Activated T-cell treated with anti-CD3 and anti-CD28 coated beads, Interleukin-2, amount 50 U/mL, for 72 hours (primary cell): Measurements from ENCODE around the gene TTYH2. TPM values are rescaled to one million over a fixed set of nuclear protein-coding genes. Genes with fewer than 3 reads are reported as not detected.
A peak's percentile ranks its signal among the peaks of the same experiment; 100 is the strongest.

Experiments
- ATAC-seq, 2 donors: fragments of 150-1000 bp; cut with Tn5 transposase; replicated peaks in 1 of 2; 2 replicates each; pipeline ENCODE4 v1.10.0; 2021; ENCODE audit warnings: moderate library complexity in 2 of 2, mild to moderate bottlenecking in 1 of 2
- DNase-seq, 2 donors: peaks; one replicate each; pipeline ENCODE4 v3.0.0; 2021 to 2022; ENCODE audit warnings: mixed read lengths in 1 of 2
- H3K27ac Mint-ChIP-seq: one replicate; pipeline ENCODE4 v1.8.0; 2022; ENCODE audit warnings: mild to moderate bottlenecking, moderate library complexity, mixed read lengths
- H3K27me3 Mint-ChIP-seq: one replicate; pipeline ENCODE4 v1.8.0; 2022; ENCODE audit warnings: low read depth, mixed read lengths
- H3K36me3 Mint-ChIP-seq, 2 donors: one replicate each; pipeline ENCODE4 v1.8.0; 2022; ENCODE audit warnings: mixed read lengths in 2 of 2, mild to moderate bottlenecking in 1 of 2; ENCODE audit not compliant: insufficient read depth in 2 of 2
- H3K4me1 Mint-ChIP-seq: one replicate; pipeline ENCODE4 v1.8.0; 2022; ENCODE audit warnings: low read depth, mixed read lengths
- H3K4me3 Mint-ChIP-seq, 2 donors: one replicate each; pipeline ENCODE4 v1.8.0; 2022; ENCODE audit warnings: mild to moderate bottlenecking in 2 of 2, mixed read lengths in 2 of 2, moderate library complexity in 2 of 2
- H3K9me3 Mint-ChIP-seq, 2 donors: one replicate each; pipeline ENCODE4 v1.8.0; 2022; ENCODE audit warnings: mixed read lengths in 2 of 2
- total RNA-seq, 2 donors: library from RNA; stranded (reverse); gene quantifications; one replicate each; pipeline ENCODE4 v1.2.3, GENCODE V29; 2022

Gene TTYH2
- total RNA-seq, 2 donors from 2014 or later = 5.3 to 7.2 TPM

GRCh38 chr17:74289688-74290087 is 76.3 kb downstream of the TTYH2 start:
- DNase-seq = no peak
- peaks cover 56% of the 10 kb centered on the region for H3K4me1 Mint-ChIP-seq
- peaks cover under 1 to 6% of the 10 kb centered on the region in 2 donors for H3K36me3 Mint-ChIP-seq
- H3K27me3 Mint-ChIP-seq = no peaks in the 10 kb centered on the region
- H3K4me3 Mint-ChIP-seq = peak overlapping the region in 1 of 2 donors; percentile 75
- peaks cover 0 to under 1% of the 10 kb centered on the region in 2 donors for H3K9me3 Mint-ChIP-seq
- no peak overlapping the region for H3K27ac Mint-ChIP-seq
- ATAC-seq = no peak

GRCh38 chr17:74290340-74290739 is 77.0 kb downstream of the TTYH2 start:
- Mint-ChIP-seq H3K9me3 (peaks cover 0 to 2% of the 10 kb centered on the region in 2 donors), H3K4me3 (no peak overlapping the region), H3K36me3 (peaks cover 2 to 8% of the 10 kb centered on the region in 2 donors), H3K4me1 (peaks cover 49% of the 10 kb centered on the region), H3K27ac (no peak overlapping the region), H3K27me3 (no peaks in the 10 kb centered on the region)
- no peak for ATAC-seq
- no peak for DNase-seq

GRCh38 chr17:74292495-74292894 is 79.1 kb downstream of the TTYH2 start:
- Mint-ChIP-seq H3K4me3 (no peak overlapping the region), H3K27me3 (peaks cover 7% of the 10 kb centered on the region)
- no peak for ATAC-seq

GRCh38 chr17:74295625-74296547 is 82.5 kb downstream of the TTYH2 start:
- Mint-ChIP-seq H3K4me3 (no peak overlapping the region), H3K36me3 (peaks cover 2 to 8% of the 10 kb centered on the region in 2 donors), H3K9me3 (peaks cover 0 to 2% of the 10 kb centered on the region in 2 donors), H3K27ac (peak overlapping the region; percentile 83), H3K27me3 (peaks cover 16% of the 10 kb centered on the region), H3K4me1 (peaks cover 36% of the 10 kb centered on the region)
- no peak for ATAC-seq
- no peak for DNase-seq

More at GRCh38 chr17:74292495-74292894, 79.1 kb downstream of the TTYH2 start:
- Mint-ChIP-seq H3K36me3 (peaks cover 2 to 8% of the 10 kb centered on the region in 2 donors), H3K9me3 (peaks cover 0 to 2% of the 10 kb centered on the region in 2 donors), H3K4me1 (peaks cover 49% of the 10 kb centered on the region), H3K27ac (no peak overlapping the region)
- no peak for DNase-seq

DNA sequence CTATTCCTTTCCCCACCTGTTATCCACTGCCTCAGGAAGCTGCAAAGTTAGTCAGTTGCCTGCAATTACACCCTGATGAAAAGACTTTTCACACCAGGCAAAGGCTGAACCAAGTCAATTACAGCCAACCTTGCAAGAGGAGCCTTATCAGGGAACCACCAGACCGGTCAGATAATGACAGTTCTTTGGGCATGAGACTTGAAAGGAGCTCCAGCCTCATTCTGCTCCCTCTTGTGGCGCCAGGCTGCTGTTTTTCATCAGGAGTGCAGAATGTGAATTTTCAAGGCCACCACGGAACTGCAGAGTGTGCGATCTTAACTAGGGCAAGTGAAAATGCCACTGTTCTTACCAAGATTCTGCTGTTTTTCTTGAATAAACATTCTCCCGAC is 83.2 kb downstream of the TTYH2 start:
- H3K9me3 Mint-ChIP-seq = peaks cover 0 to 2% of the 10 kb centered on the region in 2 donors
- no peak overlapping the region for H3K4me3 Mint-ChIP-seq
- no peak overlapping the region for H3K27ac Mint-ChIP-seq
- ATAC-seq (peak in 1 of 2 donors; percentile 33), DNase-seq (no peak)
- peaks cover 16% of the 10 kb centered on the region for H3K27me3 Mint-ChIP-seq
- H3K4me1 Mint-ChIP-seq = peaks cover 43% of the 10 kb centered on the region
- H3K36me3 Mint-ChIP-seq = peaks cover 2 to 8% of the 10 kb centered on the region in 2 donors

GRCh38 chr17:74297941-74298340 is 84.6 kb downstream of the TTYH2 start:
- H3K9me3 Mint-ChIP-seq = peaks cover 0 to 2% of the 10 kb centered on the region in 2 donors
- peaks cover 43% of the 10 kb centered on the region for H3K4me1 Mint-ChIP-seq
- H3K36me3 Mint-ChIP-seq = peaks cover 2 to 8% of the 10 kb centered on the region in 2 donors
- ATAC-seq (peak; percentile 98 to 99), DNase-seq (peak; percentile 62 to 82)
- H3K27me3 Mint-ChIP-seq = peaks cover 16% of the 10 kb centered on the region
- H3K4me3 Mint-ChIP-seq = peak overlapping the region; percentile 76 to 79
- H3K27ac Mint-ChIP-seq = peak overlapping the region; percentile 64

- DNase-seq (no peak), ATAC-seq (no peak)
- Mint-ChIP-seq H3K4me3 (no peak overlapping the region), H3K4me1 (peaks cover 43% of the 10 kb centered on the region), H3K27me3 (peaks cover 16% of the 10 kb centered on the region), H3K36me3 (peaks cover 2 to 8% of the 10 kb centered on the region in 2 donors), H3K9me3 (peaks cover 0 to 2% of the 10 kb centered on the region in 2 donors), H3K27ac (no peak overlapping the region)
These were observed 85.4 kb downstream of the TTYH2 start for GRCh38 chr17:74298778-74299177.

DNA sequence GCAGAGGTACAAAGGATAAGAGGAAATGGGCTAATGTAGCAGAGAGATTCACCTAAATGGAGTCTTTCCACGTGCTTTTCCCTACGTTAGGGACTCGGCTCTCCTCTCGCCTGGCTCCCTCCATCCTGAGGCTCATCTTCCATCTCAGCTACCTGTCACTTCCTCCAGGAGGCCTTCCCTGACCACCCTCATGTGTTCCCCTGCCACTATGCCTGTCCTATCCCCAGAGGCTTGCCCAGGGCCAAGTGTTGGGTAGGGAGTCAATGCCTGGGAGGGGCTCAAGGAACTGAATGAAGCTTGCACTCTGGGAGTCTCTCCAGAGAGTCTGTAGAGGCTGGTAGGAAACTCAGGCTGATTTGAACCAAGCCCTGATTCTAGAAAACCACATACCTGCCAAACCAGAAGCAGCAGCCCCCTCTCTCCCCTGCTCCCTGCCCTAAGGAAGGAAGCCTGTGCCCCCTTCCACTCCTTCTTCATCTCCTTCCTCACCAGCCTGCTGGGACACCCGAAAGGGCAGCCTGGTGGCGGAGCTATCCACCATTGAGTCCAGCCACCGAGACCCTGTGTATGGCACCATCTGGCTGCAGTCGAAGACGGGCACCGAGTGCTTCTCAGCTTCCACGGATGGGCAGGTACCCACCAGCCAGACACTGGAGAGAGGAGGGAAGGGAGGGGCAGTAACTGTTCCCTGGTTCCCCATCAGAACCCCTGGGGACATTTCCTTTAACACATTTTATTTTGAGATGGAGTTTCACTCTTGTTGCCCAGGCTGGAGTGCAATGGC is 86.0 kb downstream of the TTYH2 start:
- no peak for ATAC-seq
- H3K4me1 Mint-ChIP-seq = peaks cover 43% of the 10 kb centered on the region
- peaks cover 0 to 2% of the 10 kb centered on the region in 2 donors for H3K9me3 Mint-ChIP-seq
- H3K36me3 Mint-ChIP-seq = peaks cover 2 to 3% of the 10 kb centered on the region in 2 donors
- no peak overlapping the region for H3K27ac Mint-ChIP-seq
- DNase-seq = no peak
- peaks cover 16% of the 10 kb centered on the region for H3K27me3 Mint-ChIP-seq
- no peak overlapping the region for H3K4me3 Mint-ChIP-seq

DNA sequence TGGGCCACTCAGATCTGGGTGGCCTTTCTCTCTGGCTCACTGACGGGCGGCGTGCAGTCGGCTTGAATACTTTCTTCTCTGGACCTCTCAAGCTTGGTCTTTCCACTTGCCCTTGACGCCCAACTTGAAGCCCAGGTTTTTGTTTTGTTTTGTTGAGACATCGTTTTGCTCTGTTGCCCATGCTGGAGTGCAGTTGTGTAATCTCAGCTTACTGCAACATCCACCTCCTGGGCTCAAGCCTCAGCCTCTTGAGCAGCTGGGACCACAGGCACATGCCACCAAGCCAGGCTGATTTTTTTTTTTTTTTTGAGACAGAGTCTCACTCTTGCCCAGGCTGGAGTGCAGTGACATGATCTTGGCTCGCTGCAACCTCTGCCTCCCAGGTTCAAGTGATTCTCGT is 89.9 kb downstream of the TTYH2 start:
- no peak for ATAC-seq
- Mint-ChIP-seq H3K4me3 (no peak overlapping the region), H3K9me3 (no peaks in the 10 kb centered on the region), H3K27me3 (peaks cover 13% of the 10 kb centered on the region), H3K4me1 (peaks cover 30% of the 10 kb centered on the region), H3K27ac (no peak overlapping the region), H3K36me3 (no peaks in the 10 kb centered on the region)
- no peak for DNase-seq

DNA sequence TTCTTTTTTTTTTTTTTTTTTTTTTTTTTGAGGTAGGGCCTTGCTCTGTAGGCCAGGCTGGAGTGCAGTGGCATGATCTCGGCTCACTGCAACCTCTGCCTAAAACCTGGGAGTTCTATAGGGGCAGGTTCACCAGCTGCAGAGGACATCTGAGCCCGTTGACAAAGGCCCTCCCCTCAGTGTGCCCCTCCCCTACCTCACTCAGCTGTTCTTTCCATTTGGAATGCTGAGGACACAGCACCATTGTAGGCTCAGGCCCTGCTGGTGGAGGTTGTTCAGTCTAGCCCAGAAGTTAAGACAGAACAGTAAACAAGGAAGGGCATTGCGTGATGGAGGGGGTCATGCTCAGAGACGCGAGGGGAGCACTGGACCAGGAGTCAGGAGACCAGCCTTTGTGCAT is 90.8 kb downstream of the TTYH2 start:
- Mint-ChIP-seq H3K9me3 (no peaks in the 10 kb centered on the region), H3K4me3 (no peak overlapping the region), H3K27me3 (peaks cover 11% of the 10 kb centered on the region), H3K27ac (no peak overlapping the region), H3K4me1 (peaks cover 22% of the 10 kb centered on the region), H3K36me3 (no peaks in the 10 kb centered on the region)
- DNase-seq (no peak), ATAC-seq (no peak)

GRCh38 chr17:74305865-74306654 is 92.7 kb downstream of the TTYH2 start:
- Mint-ChIP-seq H3K4me3 (no peak overlapping the region), H3K4me1 (peaks cover 18% of the 10 kb centered on the region), H3K27ac (no peak overlapping the region), H3K9me3 (no peaks in the 10 kb centered on the region), H3K36me3 (no peaks in the 10 kb centered on the region), H3K27me3 (peaks cover 5% of the 10 kb centered on the region)
- no peak for DNase-seq
- peak; percentile 35 to 67 for ATAC-seq

- H3K27me3 Mint-ChIP-seq = peaks cover 9% of the 10 kb centered on the region
- DNase-seq (no peak), ATAC-seq (no peak)
- H3K27ac Mint-ChIP-seq = no peak overlapping the region
- no peaks in the 10 kb centered on the region for H3K36me3 Mint-ChIP-seq
- H3K4me3 Mint-ChIP-seq = no peak overlapping the region
- H3K9me3 Mint-ChIP-seq = peaks cover 2% of the 10 kb centered on the region in 2 donors
- peaks cover 14% of the 10 kb centered on the region for H3K4me1 Mint-ChIP-seq
These were observed 94.8 kb downstream of the TTYH2 start for GRCh38 chr17:74307984-74308773.
